ENCODE data around the gene ATXN1. TPM values are rescaled to one million over a fixed set of nuclear protein-coding genes. Genes with fewer than 3 reads are reported as not detected.

The ATXN1 gene
- total RNA-seq, 1 donor, result 48.5 TPM

DNA sequence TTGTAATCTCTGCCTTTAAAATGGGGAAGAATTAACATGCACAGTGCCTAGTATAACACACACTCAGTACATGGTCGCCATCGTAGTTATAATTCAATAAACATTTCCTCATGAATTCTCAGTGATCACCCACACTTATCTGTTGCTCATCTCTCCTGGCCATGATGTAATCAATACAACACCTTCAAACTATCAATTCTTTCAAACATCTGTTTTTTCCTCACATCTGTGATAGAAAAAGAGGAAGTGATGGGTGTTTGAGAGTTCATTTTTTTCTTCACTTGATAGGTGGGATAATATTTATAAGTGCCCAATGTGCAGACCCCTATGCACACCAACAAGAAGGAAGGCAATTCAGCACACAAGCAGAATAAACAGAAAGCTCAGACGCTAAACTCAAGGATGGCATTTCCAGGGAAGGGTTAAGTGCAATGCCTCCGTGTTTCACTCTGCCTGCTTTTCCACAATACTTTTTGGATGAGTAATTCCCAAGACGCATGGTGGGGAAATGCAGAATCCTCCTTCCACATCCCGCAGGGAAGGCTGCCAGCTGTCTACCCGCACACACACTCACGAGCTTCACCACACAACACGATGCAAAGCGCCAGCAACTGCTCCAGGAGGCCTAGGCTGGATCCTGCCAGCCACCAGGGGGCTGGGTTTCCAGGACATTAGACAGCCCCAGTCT, 422.5 kb downstream of the ATXN1 start:
- Histone ChIP-seq H3K4me1 (ENCODE audit: insufficient read depth, low read length) (peaks cover 65% of the 10 kb centered on the region), H3K4me2 (ENCODE audit: insufficient read depth, low read length) (peak overlapping the region; percentile 54), H3K4me3 (ENCODE audit: insufficient read depth, low read length) (no peak overlapping the region), H3K27me3 (ENCODE audit: insufficient read depth, low read length) (no peaks in the 10 kb centered on the region), H3K36me3 (ENCODE audit: insufficient read depth, low read length) (no peaks in the 10 kb centered on the region), H4K20me1 (ENCODE audit: insufficient read depth, low read length) (no peaks in the 10 kb centered on the region), H3K9me3 (ENCODE audit: low read depth, low read length) (no peaks in the 10 kb centered on the region), H3K79me2 (ENCODE audit: insufficient read depth, low read length) (no peaks in the 10 kb centered on the region), H2AFZ (ENCODE audit: low read length) (no peak overlapping the region), H3K27ac (ENCODE audit: low read depth, low read length) (peak overlapping the region; percentile 83)
- DNase-seq (ENCODE audit: insufficient read length, low spot score, missing footprints), result peak; percentile 98
- TF ChIP-seq, protein P1, sequence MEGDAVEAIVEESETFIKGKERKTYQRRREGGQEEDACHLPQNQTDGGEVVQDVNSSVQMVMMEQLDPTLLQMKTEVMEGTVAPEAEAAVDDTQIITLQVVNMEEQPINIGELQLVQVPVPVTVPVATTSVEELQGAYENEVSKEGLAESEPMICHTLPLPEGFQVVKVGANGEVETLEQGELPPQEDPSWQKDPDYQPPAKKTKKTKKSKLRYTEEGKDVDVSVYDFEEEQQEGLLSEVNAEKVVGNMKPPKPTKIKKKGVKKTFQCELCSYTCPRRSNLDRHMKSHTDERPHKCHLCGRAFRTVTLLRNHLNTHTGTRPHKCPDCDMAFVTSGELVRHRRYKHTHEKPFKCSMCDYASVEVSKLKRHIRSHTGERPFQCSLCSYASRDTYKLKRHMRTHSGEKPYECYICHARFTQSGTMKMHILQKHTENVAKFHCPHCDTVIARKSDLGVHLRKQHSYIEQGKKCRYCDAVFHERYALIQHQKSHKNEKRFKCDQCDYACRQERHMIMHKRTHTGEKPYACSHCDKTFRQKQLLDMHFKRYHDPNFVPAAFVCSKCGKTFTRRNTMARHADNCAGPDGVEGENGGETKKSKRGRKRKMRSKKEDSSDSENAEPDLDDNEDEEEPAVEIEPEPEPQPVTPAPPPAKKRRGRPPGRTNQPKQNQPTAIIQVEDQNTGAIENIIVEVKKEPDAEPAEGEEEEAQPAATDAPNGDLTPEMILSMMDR (IDR thresholded peaks at IDR 0.05; ENCODE audit: extremely low read depth, low read depth, low read length), result peak; percentile 89

DNA sequence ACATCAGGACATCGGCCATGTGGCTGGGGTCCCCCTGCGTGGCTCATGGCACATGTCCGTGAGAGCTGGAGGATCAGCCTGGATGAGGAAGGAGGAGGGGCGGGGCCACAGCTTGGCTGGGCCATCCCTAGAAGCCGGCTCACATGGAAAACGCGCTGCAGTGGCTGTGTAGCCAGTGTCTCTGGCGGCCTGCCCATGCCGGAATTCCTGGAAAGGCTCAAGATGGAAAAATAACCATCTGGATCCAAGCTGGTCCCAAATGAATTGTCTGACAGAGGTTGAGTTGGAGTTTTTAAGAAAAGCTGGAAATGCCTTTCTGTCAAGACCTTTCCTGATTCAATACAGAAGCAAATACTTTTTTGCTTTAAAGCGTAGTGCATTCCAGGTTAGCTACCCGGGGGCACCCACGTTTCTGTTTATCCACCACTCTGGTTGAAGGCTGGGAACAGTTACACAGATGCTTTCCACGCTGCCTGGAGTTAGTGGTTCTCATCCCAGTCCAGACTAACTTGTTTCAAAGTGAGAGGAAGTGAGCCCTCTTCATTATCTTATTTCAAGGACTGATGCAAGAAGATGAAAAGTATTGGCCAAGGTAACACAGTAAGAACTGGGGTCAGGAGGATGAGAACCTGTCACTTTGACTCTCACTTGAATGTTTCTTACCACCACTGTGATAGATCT, 423.8 kb downstream of the ATXN1 start:
- H3K4me3 ChIP-seq (ENCODE audit: insufficient read depth, low read length), result peak overlapping the region; percentile 12
- H3K27ac ChIP-seq (ENCODE audit: low read depth, low read length), result peak overlapping the region; percentile 83
- H3K4me2 ChIP-seq (ENCODE audit: insufficient read depth, low read length), result peak overlapping the region; percentile 27
- H2AFZ ChIP-seq (ENCODE audit: low read length), result no peak overlapping the region
- H4K20me1 ChIP-seq (ENCODE audit: insufficient read depth, low read length), result no peaks in the 10 kb centered on the region
- no peaks in the 10 kb centered on the region for H3K36me3 ChIP-seq (ENCODE audit: insufficient read depth, low read length)
- H3K79me2 ChIP-seq (ENCODE audit: insufficient read depth, low read length), result no peaks in the 10 kb centered on the region
- no peaks in the 10 kb centered on the region for H3K27me3 ChIP-seq (ENCODE audit: insufficient read depth, low read length)
- TF ChIP-seq, protein P1 (IDR thresholded peaks at IDR 0.05; ENCODE audit: extremely low read depth, low read depth, low read length), result no peak
- peaks cover 65% of the 10 kb centered on the region for H3K4me1 ChIP-seq (ENCODE audit: insufficient read depth, low read length)
- DNase-seq (ENCODE audit: insufficient read length, low spot score, missing footprints), result peak; percentile 86
- H3K9me3 ChIP-seq (ENCODE audit: low read depth, low read length), result no peaks in the 10 kb centered on the region

DNA sequence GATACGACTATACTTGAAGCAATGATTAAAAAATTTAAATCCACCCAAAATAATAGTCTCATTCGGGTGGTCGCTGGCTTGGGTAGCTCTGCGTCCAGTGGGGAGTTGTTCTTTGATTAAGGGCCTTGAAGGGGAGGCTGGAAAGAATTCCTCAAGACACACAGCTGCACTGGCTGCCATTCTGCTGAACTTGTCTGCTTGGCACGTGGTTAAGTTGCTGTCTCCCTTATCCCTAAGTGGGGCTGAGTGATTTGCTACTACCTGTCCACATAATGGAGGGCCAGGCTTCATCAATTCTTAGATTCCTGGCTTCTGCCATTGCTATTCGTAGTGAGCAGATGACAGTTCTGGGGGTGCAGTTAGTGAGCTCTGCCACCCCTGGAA, 424.4 kb downstream of the ATXN1 start:
- DNase-seq (ENCODE audit: insufficient read length, low spot score, missing footprints), result no peak
- no peaks in the 10 kb centered on the region for H3K9me3 ChIP-seq (ENCODE audit: low read depth, low read length)
- H3K4me2 ChIP-seq (ENCODE audit: insufficient read depth, low read length), result peak overlapping the region; percentile 27

More for the DNA sequence above, 424.4 kb downstream of the ATXN1 start:
- Histone ChIP-seq H4K20me1 (ENCODE audit: insufficient read depth, low read length) (no peaks in the 10 kb centered on the region), H3K27me3 (ENCODE audit: insufficient read depth, low read length) (no peaks in the 10 kb centered on the region), H3K4me1 (ENCODE audit: insufficient read depth, low read length) (peaks cover 65% of the 10 kb centered on the region), H3K79me2 (ENCODE audit: insufficient read depth, low read length) (no peaks in the 10 kb centered on the region), H3K4me3 (ENCODE audit: insufficient read depth, low read length) (no peak overlapping the region), H3K27ac (ENCODE audit: low read depth, low read length) (peak overlapping the region; percentile 83), H2AFZ (ENCODE audit: low read length) (no peak overlapping the region), H3K36me3 (ENCODE audit: insufficient read depth, low read length) (no peaks in the 10 kb centered on the region)
- TF ChIP-seq, protein P1 (IDR thresholded peaks at IDR 0.05; ENCODE audit: extremely low read depth, low read depth, low read length), result no peak
